DMS114 treated with DMSO at 0.1 percent for 48 hours (cell line): ENCODE measurements around the gene NCR3LG1.

Source experiments
- DNase-seq: peaks from one replicate; lab custom pipeline; 2025; ENCODE audit not compliant: unreplicated experiment; lab: John Stamatoyannopoulos, UW

NCR3LG1 gene

GRCh38 chr11:17351510-17352176 lies at the start of gene NCR3LG1:
NCR3LG1 (plus strand) TSS chr11:17351800; CDS start chr11:17351970, 170 bp downstream.
- DNase-seq = no peak

- no peak for DNase-seq
These were observed 38.0 kb upstream of the NCR3LG1 start for GRCh38 chr11:17313349-17314231.

GRCh38 chr11:17314232-17314547 lies 37.4 kb upstream of the NCR3LG1 start:
- no peak for DNase-seq

GRCh38 chr11:17314904-17315426 lies 36.6 kb upstream of the NCR3LG1 start:
- DNase-seq = no peak

GRCh38 chr11:17328871-17329494 lies 22.6 kb upstream of the NCR3LG1 start:
- no peak for DNase-seq

- no peak for DNase-seq
These were observed 19.9 kb upstream of the NCR3LG1 start for GRCh38 chr11:17331669-17332068.

- DNase-seq = no peak
These were observed 17.6 kb upstream of the NCR3LG1 start for GRCh38 chr11:17333799-17334586.

GRCh38 chr11:17343257-17343656 lies 8.3 kb upstream of the NCR3LG1 start:
- no peak for DNase-seq

GRCh38 chr11:17343907-17344306 lies 7.7 kb upstream of the NCR3LG1 start:
- no peak for DNase-seq

- DNase-seq = no peak
These were observed 3.9 kb upstream of the NCR3LG1 start for GRCh38 chr11:17347676-17348075.

GRCh38 chr11:17350455-17351171 lies 987 bp upstream of the NCR3LG1 start:
- no peak for DNase-seq

- DNase-seq = no peak
These were observed 459 bp upstream of the NCR3LG1 start for GRCh38 chr11:17351172-17351509.

GRCh38 chr11:17352950-17353820 lies 1.6 kb downstream of the NCR3LG1 start:
- peak; percentile 53 for DNase-seq

GRCh38 chr11:17353821-17354600 lies 2.4 kb downstream of the NCR3LG1 start:
- no peak for DNase-seq

GRCh38 chr11:17354601-17354991 lies 3.0 kb downstream of the NCR3LG1 start:
- DNase-seq = peak; percentile 51

- DNase-seq = no peak
These were observed 14.9 kb downstream of the NCR3LG1 start for GRCh38 chr11:17366495-17366894.

- DNase-seq = no peak
These were observed 17.0 kb downstream of the NCR3LG1 start for GRCh38 chr11:17368551-17368950.

GRCh38 chr11:17369094-17369493 lies 17.5 kb downstream of the NCR3LG1 start:
- no peak for DNase-seq
